Subcutaneous abdominal adipose tissue (tissue), 5 donors: ENCODE measurements around the gene EGR2.

ENCODE experiments used
- H3K27ac ChIP-seq: one replicate; pipeline ENCODE4 v1.7.0; 2013; ENCODE audit warnings: low read depth, mild to moderate bottlenecking, inconsistent platforms, low read length, moderate library complexity
- H3K27me3 ChIP-seq, 5 donors: one replicate each; pipeline ENCODE4 v1.7.0; 2013; ENCODE audit warnings: low read length in 5 of 5, inconsistent platforms in 1 of 5; ENCODE audit not compliant: control insufficient read depth in 5 of 5, insufficient read depth in 4 of 5
- H3K36me3 ChIP-seq, 5 donors: one replicate each; pipeline ENCODE4 v1.7.0; 2013; ENCODE audit warnings: low read length in 5 of 5; ENCODE audit not compliant: control insufficient read depth in 5 of 5, insufficient read depth in 5 of 5
- H3K4me1 ChIP-seq, 5 donors: one replicate each; pipeline ENCODE4 v1.7.0; 2013; ENCODE audit warnings: low read length in 5 of 5, mild to moderate bottlenecking in 3 of 5, moderate library complexity in 1 of 5; ENCODE audit not compliant: control insufficient read depth in 5 of 5, insufficient read depth in 5 of 5
- H3K4me3 ChIP-seq, 5 donors: one replicate each; pipeline ENCODE4 v1.7.0; 2013; ENCODE audit warnings: low read length in 5 of 5, low read depth in 1 of 5
- H3K9ac ChIP-seq, 5 donors: one replicate each; pipeline ENCODE4 v1.7.0; 2013; ENCODE audit warnings: low read length in 5 of 5, mild to moderate bottlenecking in 4 of 5, moderate library complexity in 3 of 5
- H3K9me3 ChIP-seq, 5 donors: one replicate each; pipeline ENCODE4 v1.7.0; 2013; ENCODE audit warnings: low read length in 5 of 5; ENCODE audit not compliant: control insufficient read depth in 5 of 5
- donor health status: healthy.
- donor health status: healthy.
- donor health status: healthy.
- donor health status: healthy.
- donor health status: healthy.

The EGR2 gene

DNA sequence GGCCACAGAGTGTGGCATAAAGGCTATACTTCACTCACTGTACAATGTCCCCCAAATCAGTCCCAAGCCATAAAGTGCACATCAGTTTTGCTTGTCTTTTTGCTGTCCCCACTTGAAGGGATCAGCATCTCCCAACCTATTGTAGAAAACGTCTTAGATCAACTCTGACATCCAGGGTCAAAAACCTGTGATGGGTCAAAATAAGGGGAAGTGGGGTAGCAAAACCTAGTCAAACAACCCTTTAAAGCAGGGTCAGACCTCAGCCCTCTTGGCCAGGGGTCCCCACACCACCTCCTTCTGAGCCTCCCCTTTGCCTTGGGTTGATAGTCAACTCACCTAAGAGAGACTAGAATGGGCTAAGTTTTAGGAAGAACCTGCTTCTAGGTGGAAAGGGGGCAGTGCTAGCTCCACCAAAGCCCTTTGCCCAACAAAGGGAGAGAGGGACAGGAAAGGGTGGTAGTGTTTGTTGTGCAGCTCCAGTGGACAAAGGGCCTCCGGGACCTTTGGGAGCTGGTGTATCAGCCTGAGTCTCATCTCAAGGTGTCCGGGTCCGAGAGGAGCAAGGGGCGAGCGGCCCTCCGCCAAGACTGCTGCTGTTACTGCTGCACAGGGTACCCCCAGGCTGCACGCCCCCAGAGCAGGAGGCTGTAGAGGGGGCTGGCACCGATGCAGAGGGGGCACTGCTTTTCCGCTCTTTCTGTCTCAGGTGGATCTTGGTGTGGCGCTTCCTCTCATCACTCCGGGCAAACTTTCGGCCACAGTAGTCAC lies 3.3 kb downstream of the EGR2 start:
- Histone ChIP-seq H3K9me3 (no peaks in the 10 kb centered on the region), H3K27ac (no peak overlapping the region), H3K4me3 (no peak overlapping the region)

GRCh38 chr10:62811159-62811875 lies 4.8 kb downstream of the EGR2 start:
- Histone ChIP-seq H3K4me1 (peaks cover 2 to 36% (median 29%) of the 10 kb centered on the region in 5 donors), H3K4me3 (no peak overlapping the region), H3K27me3 (peaks cover 10 to 22% (median 21%) of the 10 kb centered on the region in 5 donors), H3K27ac (no peak overlapping the region), H3K36me3 (peaks cover 0 to 3% (median 0%) of the 10 kb centered on the region in 5 donors), H3K9ac (no peak overlapping the region), H3K9me3 (no peaks in the 10 kb centered on the region)

More for the DNA sequence above, 3.3 kb downstream of the EGR2 start:
- Histone ChIP-seq H3K36me3 (peaks cover 0 to 3% (median 0%) of the 10 kb centered on the region in 5 donors), H3K9ac (no peak overlapping the region), H3K27me3 (peaks cover 10 to 22% (median 21%) of the 10 kb centered on the region in 5 donors), H3K4me1 (peaks cover 0 to 32% (median 26%) of the 10 kb centered on the region in 5 donors)

- Histone ChIP-seq H3K9ac (no peak overlapping the region), H3K36me3 (peaks cover 0 to 3% (median 0%) of the 10 kb centered on the region in 5 donors), H3K4me1 (peaks cover 2 to 38% (median 30%) of the 10 kb centered on the region in 5 donors), H3K27ac (no peak overlapping the region), H3K4me3 (no peak overlapping the region), H3K27me3 (peaks cover 10 to 17% (median 15%) of the 10 kb centered on the region in 5 donors), H3K9me3 (no peaks in the 10 kb centered on the region)
These were observed 5.8 kb downstream of the EGR2 start for GRCh38 chr10:62810156-62810902.

DNA sequence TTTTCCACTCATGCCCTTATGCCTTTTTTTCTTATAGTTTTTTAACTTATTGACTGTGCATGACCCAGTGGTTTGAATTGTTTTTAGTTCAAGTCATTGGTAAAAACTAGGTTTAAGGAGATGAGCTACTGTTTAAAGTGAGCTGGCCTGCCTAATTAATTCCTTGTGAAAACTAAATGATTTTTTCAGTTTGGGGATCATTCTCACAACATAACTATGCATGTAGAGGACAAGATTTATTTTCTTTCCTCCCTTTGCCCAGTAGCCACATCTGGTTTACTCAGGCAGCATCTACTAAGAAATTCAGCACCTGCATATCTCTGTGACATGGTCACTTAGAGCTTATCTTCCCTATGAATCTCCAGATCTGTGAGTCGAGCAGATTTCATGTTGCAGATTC lies 9.9 kb downstream of the EGR2 start:
- no peak overlapping the region for H3K27ac ChIP-seq
- H3K9ac ChIP-seq, result peak overlapping the region in 2 of 5 donors; percentile 2 to 19
- no peaks in the 10 kb centered on the region for H3K27me3 ChIP-seq
- peaks cover 0 to 3% (median 0%) of the 10 kb centered on the region in 5 donors for H3K36me3 ChIP-seq
- H3K4me3 ChIP-seq, result peak overlapping the region in 4 of 5 donors; percentile 48 to 99 (median 95)
- H3K9me3 ChIP-seq, result no peaks in the 10 kb centered on the region
- H3K4me1 ChIP-seq, result peaks cover 2 to 40% (median 32%) of the 10 kb centered on the region in 5 donors

GRCh38 chr10:62805231-62806099 lies 10.7 kb downstream of the EGR2 start:
- Histone ChIP-seq H3K4me1 (peaks cover 2 to 40% (median 32%) of the 10 kb centered on the region in 5 donors), H3K9ac (peak overlapping the region in 4 of 5 donors; percentile 83 to 96 (median 93)), H3K27me3 (no peaks in the 10 kb centered on the region), H3K9me3 (no peaks in the 10 kb centered on the region), H3K36me3 (no peaks in the 10 kb centered on the region), H3K4me3 (peak overlapping the region; percentile 62 to 99 (median 93)), H3K27ac (peak overlapping the region; percentile 97)

GRCh38 chr10:62804356-62805230 lies 11.6 kb downstream of the EGR2 start, which contains the start of gene ADO:
ADO (plus strand) TSS chr10:62804720; CDS start chr10:62805060, 340 bp downstream.
- no peaks in the 10 kb centered on the region for H3K36me3 ChIP-seq
- H3K4me1 ChIP-seq, result peaks cover 2 to 40% (median 32%) of the 10 kb centered on the region in 5 donors
- H3K9ac ChIP-seq, result peak within 1 kb of the TSS; percentile 83 to 96 (median 93)
- H3K27me3 ChIP-seq, result no peaks in the 10 kb centered on the region
- peak within 1 kb of the TSS; percentile 87 to 99 (median 93) for H3K4me3 ChIP-seq
- peak within 1 kb of the TSS; percentile 97 for H3K27ac ChIP-seq
- H3K9me3 ChIP-seq, result no peaks in the 10 kb centered on the region

GRCh38 chr10:62803724-62804355 lies 12.3 kb downstream of the EGR2 start:
- Histone ChIP-seq H3K4me1 (peaks cover 2 to 40% (median 32%) of the 10 kb centered on the region in 5 donors), H3K9me3 (no peaks in the 10 kb centered on the region), H3K27ac (peak overlapping the region; percentile 97), H3K4me3 (peak overlapping the region; percentile 87 to 99 (median 93)), H3K9ac (peak overlapping the region; percentile 83 to 96 (median 93)), H3K27me3 (no peaks in the 10 kb centered on the region), H3K36me3 (no peaks in the 10 kb centered on the region)

DNA sequence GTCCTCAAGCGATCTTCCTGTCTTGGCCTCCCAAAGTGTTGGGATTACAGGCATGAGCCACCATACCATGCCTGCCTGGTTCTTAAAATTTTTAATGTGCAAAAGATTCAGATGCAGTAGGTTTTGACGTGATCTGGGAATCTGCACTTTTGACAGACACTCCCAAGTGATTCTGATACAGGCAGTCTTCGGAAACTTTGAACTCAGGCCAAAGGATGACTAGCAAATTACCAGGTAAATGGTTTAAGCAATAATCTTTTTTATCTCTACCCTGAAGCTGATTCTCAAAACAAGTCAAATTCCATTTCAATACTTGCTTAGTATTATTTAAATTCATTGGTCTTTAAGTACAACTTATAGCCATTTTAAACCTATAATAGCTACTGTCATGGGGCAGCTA lies 14.3 kb downstream of the EGR2 start:
- Histone ChIP-seq H3K4me1 (peaks cover 1 to 27% (median 26%) of the 10 kb centered on the region in 5 donors), H3K27ac (no peak overlapping the region), H3K9ac (no peak overlapping the region), H3K9me3 (no peaks in the 10 kb centered on the region), H3K36me3 (no peaks in the 10 kb centered on the region), H3K4me3 (no peak overlapping the region), H3K27me3 (no peaks in the 10 kb centered on the region)
